Activated CD4-positive, alpha-beta T cell treated with anti-CD3 and anti-CD28 coated beads, Interleukin-2, amount 10 ng/mL, durations not matched to agents 7 days and 5 days (primary cell): ENCODE measurements around the gene CPLX1. TPM values are rescaled to one million over a fixed set of nuclear protein-coding genes. Genes with fewer than 3 reads are reported as not detected.

Source experiments
- CTCF ChIA-PET: fragments of 350-600 bp; sonication (Branson Sonifier 250); formaldehyde crosslinking; loops from one replicate; lab custom pipeline; 2021; ENCODE audit warnings: antibody characterized with exemption; lab: Charles Lee
- POLR2A ChIA-PET: fragments of 350-600 bp; sonication (Branson Sonifier 250); formaldehyde crosslinking; loops from one replicate; lab custom pipeline; 2021; ENCODE audit warnings: antibody characterized with exemption; lab: Charles Lee
- DNase-seq: peaks from one replicate; pipeline ENCODE4 v3.0.0-alpha.2; 2020
- H3K27ac Mint-ChIP-seq: one replicate; pipeline ENCODE4 v1.8.0; 2021; ENCODE audit warnings: mild to moderate bottlenecking, moderate library complexity, mixed read lengths
- H3K27me3 Mint-ChIP-seq: one replicate; pipeline ENCODE4 v1.8.0; 2021; ENCODE audit warnings: mixed read lengths
- H3K36me3 Mint-ChIP-seq: one replicate; pipeline ENCODE4 v1.8.0; 2021; ENCODE audit warnings: low read depth, mixed read lengths
- H3K4me1 Mint-ChIP-seq: one replicate; pipeline ENCODE4 v1.8.0; 2021; ENCODE audit warnings: mixed read lengths
- H3K4me3 Mint-ChIP-seq: one replicate; pipeline ENCODE4 v1.8.0; 2021; ENCODE audit warnings: mild to moderate bottlenecking, moderate library complexity, mixed read lengths
- H3K9me3 Mint-ChIP-seq: one replicate; pipeline ENCODE4 v1.8.0; 2021; ENCODE audit warnings: mixed read lengths
- total RNA-seq, 2 experiments: library from RNA; stranded (reverse); gene quantifications; one replicate each; pipeline ENCODE4 v1.2.3, GENCODE V29; 2021

The CPLX1 gene
- total RNA-seq, 2 experiments from 2014 or later = 0.17 to 0.42 TPM

GRCh38 chr4:850323-850945 is 24.5 kb upstream of the CPLX1 start:
- H3K4me3 Mint-ChIP-seq = no peak overlapping the region
- peaks cover 2% of the 10 kb centered on the region for H3K9me3 Mint-ChIP-seq
- no peak for DNase-seq
- ChIA-PET POLR2A (interaction anchor here (0.7 kb wide), 1 partner anchor 186 kb away, joined by 3 read pairs; no protein-coding TSS in a partner anchor), CTCF (interaction anchor here (1.1 kb wide), 1 partner anchor 13 kb away, joined by 3 read pairs; no protein-coding TSS in a partner anchor)
- H3K27ac Mint-ChIP-seq = no peak overlapping the region
- H3K36me3 Mint-ChIP-seq = peaks cover 44% of the 10 kb centered on the region
- H3K4me1 Mint-ChIP-seq = peaks cover 2% of the 10 kb centered on the region
- no peaks in the 10 kb centered on the region for H3K27me3 Mint-ChIP-seq

DNA sequence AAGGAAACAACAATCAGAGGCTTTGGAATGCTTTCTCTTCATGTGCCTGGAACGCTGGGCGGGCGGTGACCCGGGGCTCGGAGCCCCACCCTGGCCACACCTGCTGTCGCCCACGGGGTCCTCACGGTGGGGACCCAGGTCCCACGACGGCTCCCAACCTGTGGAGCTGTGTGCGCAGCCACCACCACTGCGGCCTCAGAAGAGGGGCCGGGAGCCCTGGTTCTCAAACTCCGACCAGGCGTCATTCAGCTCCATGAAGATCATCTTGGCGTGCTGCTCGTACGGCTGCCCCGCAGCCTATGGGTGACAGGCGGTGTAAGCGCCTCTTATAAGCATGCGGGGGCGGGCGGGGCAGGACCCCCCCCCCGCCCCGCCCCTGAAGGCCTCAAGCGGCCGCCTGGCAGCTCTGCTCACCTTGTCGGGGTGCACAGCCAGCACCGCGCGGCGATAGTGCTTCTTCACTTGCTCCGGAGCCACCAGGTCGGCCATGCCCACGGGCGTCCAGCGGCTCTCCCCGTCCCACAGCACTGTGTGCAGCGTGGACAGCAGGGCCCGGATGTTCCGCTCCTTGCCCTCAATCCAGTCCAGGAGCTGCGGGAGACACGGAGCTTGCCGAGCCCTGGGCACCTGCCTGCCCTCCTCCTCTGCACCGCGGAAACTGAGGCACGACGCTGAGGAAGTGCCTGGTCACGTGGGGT is 23.7 kb upstream of the CPLX1 start:
- POLR2A ChIA-PET = no interaction called here
- Mint-ChIP-seq H3K27ac (no peak overlapping the region), H3K27me3 (no peaks in the 10 kb centered on the region), H3K4me1 (peaks cover 2% of the 10 kb centered on the region), H3K9me3 (peaks cover 2% of the 10 kb centered on the region), H3K4me3 (no peak overlapping the region), H3K36me3 (peaks cover 37% of the 10 kb centered on the region)
- DNase-seq = no peak
- CTCF ChIA-PET = no interaction called here

GRCh38 chr4:848803-849477 is 23.0 kb upstream of the CPLX1 start:
- peaks cover 8% of the 10 kb centered on the region for H3K9me3 Mint-ChIP-seq
- H3K4me3 Mint-ChIP-seq = no peak overlapping the region
- no peaks in the 10 kb centered on the region for H3K27me3 Mint-ChIP-seq
- CTCF ChIA-PET = no interaction called here
- POLR2A ChIA-PET = no interaction called here
- peaks cover 2% of the 10 kb centered on the region for H3K4me1 Mint-ChIP-seq
- H3K36me3 Mint-ChIP-seq = peaks cover 37% of the 10 kb centered on the region
- H3K27ac Mint-ChIP-seq = no peak overlapping the region
- no peak for DNase-seq

- H3K9me3 Mint-ChIP-seq = peaks cover 8% of the 10 kb centered on the region
- no peak overlapping the region for H3K27ac Mint-ChIP-seq
- DNase-seq = no peak
- ChIA-PET CTCF (no interaction called here), POLR2A (no interaction called here)
- no peak overlapping the region for H3K4me3 Mint-ChIP-seq
- H3K4me1 Mint-ChIP-seq = peaks cover 2% of the 10 kb centered on the region
- peaks cover 36% of the 10 kb centered on the region for H3K36me3 Mint-ChIP-seq
- H3K27me3 Mint-ChIP-seq = no peaks in the 10 kb centered on the region
Measured at GRCh38 chr4:848307-848691, 22.4 kb upstream of the CPLX1 start.

GRCh38 chr4:845836-846251 is 19.9 kb upstream of the CPLX1 start:
- CTCF ChIA-PET = interaction anchor here (0.7 to 1.6 kb wide), 3 partner anchors 35 to 88 kb away, joined by 3 to 4 read pairs (median 3); no protein-coding TSS in a partner anchor

DNA sequence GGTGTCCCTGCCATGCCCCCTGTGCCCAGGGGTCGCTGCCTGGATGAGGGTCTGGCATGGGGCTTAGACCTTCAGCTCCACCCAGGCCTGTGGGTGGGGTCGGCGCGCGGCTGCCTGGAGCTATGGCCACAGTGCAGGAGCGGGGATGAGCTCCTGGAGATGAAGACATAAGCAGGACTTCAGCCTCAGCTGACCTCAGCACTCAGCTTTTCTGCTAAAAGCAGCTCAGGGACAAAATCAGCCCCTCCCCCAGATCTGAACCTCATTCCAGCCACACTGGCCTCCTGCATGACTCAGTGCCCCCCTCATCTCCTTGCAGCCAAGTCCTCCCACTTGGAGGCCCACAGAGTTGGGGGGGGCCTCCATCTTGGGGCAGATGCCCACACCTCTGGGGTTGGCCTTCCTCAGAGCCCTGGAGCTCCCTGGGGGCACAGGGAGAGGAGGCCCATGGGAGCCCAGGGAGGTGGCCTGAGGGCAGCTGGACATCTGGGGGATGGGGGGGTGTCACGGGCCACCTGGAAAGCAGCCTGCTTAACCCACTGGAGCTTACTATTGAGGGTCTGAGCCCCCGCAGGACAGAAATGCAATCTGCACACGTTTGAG is 19.4 kb upstream of the CPLX1 start:
- DNase-seq = no peak
- Mint-ChIP-seq H3K4me3 (no peak overlapping the region), H3K27me3 (no peaks in the 10 kb centered on the region), H3K4me1 (peaks cover 3% of the 10 kb centered on the region), H3K27ac (no peak overlapping the region), H3K9me3 (peaks cover 15% of the 10 kb centered on the region), H3K36me3 (peaks cover 36% of the 10 kb centered on the region)
- ChIA-PET CTCF (interaction anchor here (0.7 to 1.6 kb wide), 3 partner anchors 35 to 88 kb away, joined by 3 to 4 read pairs (median 3); no protein-coding TSS in a partner anchor), POLR2A (no interaction called here)

More at GRCh38 chr4:845836-846251, 19.9 kb upstream of the CPLX1 start:
- H3K36me3 Mint-ChIP-seq = peaks cover 36% of the 10 kb centered on the region
- H3K27ac Mint-ChIP-seq = no peak overlapping the region
- no peaks in the 10 kb centered on the region for H3K27me3 Mint-ChIP-seq
- peaks cover 2% of the 10 kb centered on the region for H3K4me1 Mint-ChIP-seq
- POLR2A ChIA-PET = interaction anchor here (0.7 kb wide), 1 partner anchor 98 kb away, joined by 3 read pairs; no protein-coding TSS in a partner anchor
- no peak for DNase-seq
- peaks cover 15% of the 10 kb centered on the region for H3K9me3 Mint-ChIP-seq
- H3K4me3 Mint-ChIP-seq = no peak overlapping the region

- H3K36me3 Mint-ChIP-seq = peaks cover 36% of the 10 kb centered on the region
- H3K4me3 Mint-ChIP-seq = no peak overlapping the region
- no peaks in the 10 kb centered on the region for H3K27me3 Mint-ChIP-seq
- H3K9me3 Mint-ChIP-seq = peaks cover 15% of the 10 kb centered on the region
- POLR2A ChIA-PET = no interaction called here
- H3K4me1 Mint-ChIP-seq = peaks cover 6% of the 10 kb centered on the region
- CTCF ChIA-PET = interaction anchor here (0.6 kb wide), 1 partner anchor 76 kb away, joined by 3 read pairs; no protein-coding TSS in a partner anchor
- DNase-seq = no peak
- no peak overlapping the region for H3K27ac Mint-ChIP-seq
Measured at GRCh38 chr4:844752-845232, 18.9 kb upstream of the CPLX1 start.

GRCh38 chr4:839675-840443 is 13.9 kb upstream of the CPLX1 start:
- no peaks in the 10 kb centered on the region for H3K27me3 Mint-ChIP-seq
- H3K4me1 Mint-ChIP-seq = peaks cover 6% of the 10 kb centered on the region
- DNase-seq = no peak
- H3K27ac Mint-ChIP-seq = no peak overlapping the region
- POLR2A ChIA-PET = no interaction called here
- H3K9me3 Mint-ChIP-seq = peaks cover 31% of the 10 kb centered on the region
- no peak overlapping the region for H3K4me3 Mint-ChIP-seq
- CTCF ChIA-PET = no interaction called here
- peaks cover 19% of the 10 kb centered on the region for H3K36me3 Mint-ChIP-seq

GRCh38 chr4:837772-838171 is 11.8 kb upstream of the CPLX1 start:
- DNase-seq = no peak
- peaks cover 8% of the 10 kb centered on the region for H3K36me3 Mint-ChIP-seq
- H3K27ac Mint-ChIP-seq = no peak overlapping the region
- no peak overlapping the region for H3K4me3 Mint-ChIP-seq
- H3K27me3 Mint-ChIP-seq = peaks cover 2% of the 10 kb centered on the region
- peaks cover 10% of the 10 kb centered on the region for H3K4me1 Mint-ChIP-seq
- ChIA-PET POLR2A (no interaction called here), CTCF (interaction anchor here (1.1 kb wide), 1 partner anchor 13 kb away, joined by 3 read pairs; no protein-coding TSS in a partner anchor)
- H3K9me3 Mint-ChIP-seq = peaks cover 25% of the 10 kb centered on the region

GRCh38 chr4:836750-837301 is 10.9 kb upstream of the CPLX1 start:
- H3K27ac Mint-ChIP-seq = no peak overlapping the region
- CTCF ChIA-PET = no interaction called here
- no peak for DNase-seq
- H3K4me1 Mint-ChIP-seq = peaks cover 10% of the 10 kb centered on the region
- POLR2A ChIA-PET = no interaction called here
- H3K27me3 Mint-ChIP-seq = peaks cover 2% of the 10 kb centered on the region
- H3K36me3 Mint-ChIP-seq = peaks cover 6% of the 10 kb centered on the region
- H3K9me3 Mint-ChIP-seq = peaks cover 20% of the 10 kb centered on the region
- no peak overlapping the region for H3K4me3 Mint-ChIP-seq

DNA sequence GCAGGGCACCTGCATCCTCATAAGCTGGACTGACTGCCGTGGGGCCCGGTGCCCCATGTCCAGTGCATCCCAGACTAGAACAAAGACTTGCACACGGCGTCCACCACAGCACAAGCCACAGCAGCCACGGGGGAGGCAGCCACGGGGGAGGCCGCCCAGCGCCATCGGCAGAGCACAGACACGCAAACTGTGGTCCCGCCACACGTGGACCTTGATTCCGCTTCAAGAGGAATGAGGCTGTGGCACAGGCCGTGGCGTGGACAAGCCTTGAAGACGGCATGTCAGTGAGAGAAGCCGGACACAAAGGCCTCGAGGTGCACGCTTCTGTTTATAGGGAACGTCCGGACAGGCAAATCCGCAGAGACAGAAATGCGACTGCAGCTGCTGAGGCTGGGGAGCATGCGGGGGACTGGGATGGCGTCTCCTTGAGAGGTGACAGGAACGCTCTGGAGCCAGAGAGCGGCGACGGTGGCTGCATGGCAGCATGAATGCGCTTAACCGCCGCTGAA is 10.1 kb upstream of the CPLX1 start:
- ChIA-PET CTCF (no interaction called here), POLR2A (no interaction called here)

More for the DNA sequence above, 10.1 kb upstream of the CPLX1 start:
- no peak for DNase-seq
- Mint-ChIP-seq H3K9me3 (peaks cover 20% of the 10 kb centered on the region), H3K4me1 (peaks cover 10% of the 10 kb centered on the region), H3K27me3 (peaks cover 2% of the 10 kb centered on the region), H3K27ac (no peak overlapping the region), H3K36me3 (peaks cover 6% of the 10 kb centered on the region), H3K4me3 (no peak overlapping the region)
